HepG2 (cell line): ENCODE data around the gene SPIN4. TPM values are rescaled to one million over a fixed set of nuclear protein-coding genes. Genes with fewer than 3 reads are reported as not detected.

Experiments used
- ELF3 ChIP-seq: IDR thresholded peaks from 2 replicates; pipeline ENCODE4 v1.6.1; 2016; ENCODE audit warnings: missing genetic modification reagents, missing compliant biosample characterization
- GABPA ChIP-seq, 2 experiments: IDR thresholded peaks; 2 replicates each; pipeline ENCODE4 v1.6.1; 2011 to 2016; ENCODE audit warnings: low read depth in 2 of 2, low read length in 1 of 2, missing biosample characterization in 1 of 2, missing genetic modification characterization in 1 of 2
- HOXA3 ChIP-seq: sonication (generic); formaldehyde crosslinking; IDR thresholded peaks from 2 replicates; pipeline ENCODE4 v1.5.0; 2020; ENCODE audit warnings: missing genetic modification reagents
- KAT8 ChIP-seq: IDR thresholded peaks from 2 replicates; pipeline ENCODE4 v1.6.1; 2016; ENCODE audit warnings: missing genetic modification reagents, missing compliant biosample characterization
- MED8 ChIP-seq: sonication (generic); formaldehyde crosslinking; IDR thresholded peaks from 2 replicates; pipeline ENCODE4 v1.8.1; 2023; ENCODE audit warnings: mild to moderate bottlenecking, missing genetic modification reagents; ENCODE audit not compliant: insufficient replicate concordance
- NONO ChIP-seq, 2 experiments: fragments of 450-650 bp in 1 of 2; sonication (generic) in 1 of 2; formaldehyde crosslinking in 1 of 2; IDR thresholded peaks in 1 of 2; conservative IDR thresholded peaks in 1 of 2; 2 replicates each; pipeline versions ENCODE4 v1.6.1 to v1.8.0; 2017 to 2022; ENCODE audit warnings: mild to moderate bottlenecking in 1 of 2, missing genetic modification reagents in 1 of 2, moderate library complexity in 1 of 2
- POLR2A ChIP-seq, 2 experiments: IDR thresholded peaks; 2 replicates each; pipeline ENCODE4 v1.6.1; 2011; ENCODE audit warnings: low read depth in 2 of 2, low read length in 2 of 2, mild to moderate bottlenecking in 1 of 2, moderate library complexity in 1 of 2; ENCODE audit not compliant: insufficient read depth in 1 of 2
- RBAK ChIP-seq: sonication (generic); formaldehyde crosslinking; IDR thresholded peaks from 2 replicates; pipeline ENCODE4 v1.5.1; 2020; ENCODE audit warnings: mild to moderate bottlenecking, missing genetic modification reagents
- TAF1 ChIP-seq: sonication (generic); formaldehyde crosslinking; IDR thresholded peaks from 2 replicates; pipeline ENCODE4 v1.4.0; 2020; ENCODE audit warnings: missing genetic modification reagents
- TBX2 ChIP-seq: sonication (generic); formaldehyde crosslinking; IDR thresholded peaks from 2 replicates; pipeline ENCODE4 v1.5.0; 2020; ENCODE audit warnings: missing genetic modification reagents, mild to moderate bottlenecking, borderline replicate concordance
- ZFP36 ChIP-seq: fragments of 150-350 bp; IDR thresholded peaks from 2 replicates; pipeline ENCODE4 v1.6.1; 2018; ENCODE audit warnings: borderline replicate concordance, low read length, low read depth; ENCODE audit not compliant: partially characterized antibody
- ZFY ChIP-seq: sonication (generic); formaldehyde crosslinking; IDR thresholded peaks from 2 replicates; pipeline ENCODE4 v1.4.0; 2020; ENCODE audit warnings: missing genetic modification reagents
- ZMYM4 ChIP-seq: sonication (generic); formaldehyde crosslinking; IDR thresholded peaks from 2 replicates; pipeline ENCODE4 v1.8.1; 2023; ENCODE audit warnings: mild to moderate bottlenecking, missing genetic modification reagents
- ZNF552 ChIP-seq: sonication (generic); formaldehyde crosslinking; IDR thresholded peaks from 2 replicates; pipeline ENCODE4 v1.9.0; 2022; ENCODE audit warnings: missing genetic modification reagents, mild to moderate bottlenecking, borderline replicate concordance
- ZNF768 ChIP-seq: sonication (generic); formaldehyde crosslinking; IDR thresholded peaks from 2 replicates; pipeline ENCODE4 v1.4.0; 2020; ENCODE audit warnings: missing genetic modification reagents
- ZNF775 ChIP-seq: sonication (generic); formaldehyde crosslinking; IDR thresholded peaks from 2 replicates; pipeline ENCODE4 v1.4.0; 2020; ENCODE audit warnings: missing genetic modification reagents, mild to moderate bottlenecking, moderate library complexity, borderline replicate concordance
- ZNF83 ChIP-seq: sonication (generic); formaldehyde crosslinking; IDR thresholded peaks from 2 replicates; pipeline ENCODE4 v1.4.0; 2020; ENCODE audit warnings: missing genetic modification reagents, mild to moderate bottlenecking, borderline replicate concordance
- polyA plus RNA-seq, 8 experiments: library from polyadenylated mRNA; depleted of rRNA in 3 of 8; stranded (reverse) in 7 of 8; unstranded in 1 of 8; fragments of >200 nt; fragmentation: Illumina TruSeq in 4 of 8; extraction: Trizol in 4 of 8; gene quantifications; 2 replicates each; pipeline versions ENCODE4 v1.2.1 to v1.2.3, GENCODE V29; 2011 to 2016; ENCODE audit warnings: low read depth in 4 of 8, missing spikeins in 1 of 8, mixed read lengths in 1 of 8; ENCODE audit not compliant: insufficient read depth in 1 of 8
- total RNA-seq, 5 experiments: library from RNA; depleted of rRNA; stranded (reverse); fragments of >200 nt; fragmentation: Illumina TruSeq; extraction: Trizol; gene quantifications; 2 replicates each; pipeline ENCODE4 v1.2.3, GENCODE V29; 2016; ENCODE audit warnings: low read depth in 1 of 5
- TF ChIP-seq, protein P1 (sequence below): IDR thresholded peaks from 2 replicates; pipeline ENCODE4 v1.6.1; 2016; ENCODE audit warnings: low read depth
- TF ChIP-seq, protein P2 (sequence below): sonication (generic); formaldehyde crosslinking; IDR thresholded peaks from 2 replicates; pipeline ENCODE4 v1.5.1; 2020; ENCODE audit warnings: mild to moderate bottlenecking, moderate library complexity, missing genetic modification reagents
- TF ChIP-seq, protein P3 (sequence below): sonication (generic); formaldehyde crosslinking; IDR thresholded peaks from 2 replicates; pipeline ENCODE4 v1.9.0; 2021; ENCODE audit warnings: missing genetic modification reagents, mild to moderate bottlenecking, borderline replicate concordance
- TF ChIP-seq, protein P4 (sequence below): sonication (generic); formaldehyde crosslinking; IDR thresholded peaks from 2 replicates; pipeline ENCODE4 v1.5.0; 2020; ENCODE audit warnings: missing genetic modification reagents

The SPIN4 gene
- total and polyA plus RNA-seq, 2 of the 13 experiments (the other 11 are each of a cell fraction or from before 2014, with no cell fraction given): 1.9 to 2.6 TPM

DNA sequence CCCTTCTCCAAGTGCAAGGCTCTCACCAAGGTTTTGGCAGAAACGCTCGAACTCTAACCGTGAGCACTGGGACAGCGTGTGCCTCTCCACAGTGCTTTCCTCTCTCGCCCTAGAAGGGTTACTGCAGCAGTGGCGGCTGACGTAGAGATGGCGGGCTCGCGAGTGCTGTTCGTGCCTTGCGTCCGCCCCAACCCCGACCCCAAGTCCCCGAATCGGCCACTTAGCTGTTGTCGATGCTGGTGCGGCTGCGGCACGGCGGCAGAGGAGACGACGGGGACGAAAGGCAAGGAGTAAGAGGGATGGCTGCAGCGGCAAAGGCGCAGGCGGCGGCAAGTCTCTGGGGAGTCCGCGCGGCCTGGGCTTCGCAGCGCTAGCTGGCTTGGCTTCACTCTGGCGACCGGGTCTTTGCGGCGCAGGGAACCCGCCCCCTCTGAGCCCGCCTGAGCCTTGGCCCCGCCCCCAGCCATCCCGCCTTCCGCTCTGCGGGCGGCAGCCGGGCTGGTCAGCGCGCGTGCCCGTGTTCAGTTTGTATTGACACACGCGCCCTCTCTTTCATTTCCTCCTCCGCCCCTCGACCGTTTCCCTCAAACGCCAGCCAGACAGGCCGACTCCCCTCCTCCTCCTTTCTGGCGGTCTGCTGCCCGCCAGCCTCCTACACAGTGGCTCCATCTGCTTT, at the start of gene SPIN4 (continued):
- TF ChIP-seq MED8 (CRISPR knock-in tag): no peak
- TF ChIP-seq ELF3 (CRISPR knock-in tag): peak; percentile 95
- peak; percentile 58; the same call in 1 of the 2 replicates for TF ChIP-seq ZMYM4 (CRISPR knock-in tag)
- peak; percentile 50; the same call in 1 of the 2 replicates for TF ChIP-seq ZFY (CRISPR knock-in tag)
- peak; percentile 49; the same call in 1 of the 2 replicates for TF ChIP-seq HOXA3 (CRISPR knock-in tag)
- peak; percentile 38; the same call in 1 of the 2 replicates for TF ChIP-seq ZNF768 (CRISPR knock-in tag)
- peak; percentile 59 for TF ChIP-seq TAF1 (CRISPR knock-in tag)
- no peak for TF ChIP-seq GABPA (IDR thresholded peaks at IDR 0.05; ENCODE audit: low read depth, low read length)
- TF ChIP-seq GABPA (CRISPR knock-in tag; IDR thresholded peaks at IDR 0.05; ENCODE audit: low read depth): peak; percentile 35; the same call in 1 of the 2 replicates
- TF ChIP-seq, protein P1, sequence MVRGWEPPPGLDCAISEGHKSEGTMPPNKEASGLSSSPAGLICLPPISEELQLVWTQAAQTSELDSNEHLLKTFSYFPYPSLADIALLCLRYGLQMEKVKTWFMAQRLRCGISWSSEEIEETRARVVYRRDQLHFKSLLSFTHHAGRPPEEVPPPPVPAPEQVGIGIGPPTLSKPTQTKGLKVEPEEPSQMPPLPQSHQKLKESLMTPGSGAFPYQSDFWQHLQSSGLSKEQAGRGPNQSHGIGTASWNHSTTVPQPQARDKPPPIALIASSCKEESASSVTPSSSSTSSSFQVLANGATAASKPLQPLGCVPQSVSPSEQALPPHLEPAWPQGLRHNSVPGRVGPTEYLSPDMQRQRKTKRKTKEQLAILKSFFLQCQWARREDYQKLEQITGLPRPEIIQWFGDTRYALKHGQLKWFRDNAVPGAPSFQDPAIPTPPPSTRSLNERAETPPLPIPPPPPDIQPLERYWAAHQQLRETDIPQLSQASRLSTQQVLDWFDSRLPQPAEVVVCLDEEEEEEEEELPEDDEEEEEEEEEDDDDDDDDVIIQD (CRISPR knock-in tag): peak; percentile 16; the same call in 1 of the 2 replicates
- no peak for TF ChIP-seq ZNF83 (CRISPR knock-in tag)
- TF ChIP-seq POLR2A (IDR thresholded peaks at IDR 0.05; ENCODE audit: insufficient read depth in 1 of 2, low read depth in 2 of 2, low read length in 2 of 2): peak; percentile 73 to 76
- no peak for TF ChIP-seq ZNF552 (CRISPR knock-in tag)
- TF ChIP-seq RBAK (CRISPR knock-in tag): no peak
- TF ChIP-seq, protein P2, sequence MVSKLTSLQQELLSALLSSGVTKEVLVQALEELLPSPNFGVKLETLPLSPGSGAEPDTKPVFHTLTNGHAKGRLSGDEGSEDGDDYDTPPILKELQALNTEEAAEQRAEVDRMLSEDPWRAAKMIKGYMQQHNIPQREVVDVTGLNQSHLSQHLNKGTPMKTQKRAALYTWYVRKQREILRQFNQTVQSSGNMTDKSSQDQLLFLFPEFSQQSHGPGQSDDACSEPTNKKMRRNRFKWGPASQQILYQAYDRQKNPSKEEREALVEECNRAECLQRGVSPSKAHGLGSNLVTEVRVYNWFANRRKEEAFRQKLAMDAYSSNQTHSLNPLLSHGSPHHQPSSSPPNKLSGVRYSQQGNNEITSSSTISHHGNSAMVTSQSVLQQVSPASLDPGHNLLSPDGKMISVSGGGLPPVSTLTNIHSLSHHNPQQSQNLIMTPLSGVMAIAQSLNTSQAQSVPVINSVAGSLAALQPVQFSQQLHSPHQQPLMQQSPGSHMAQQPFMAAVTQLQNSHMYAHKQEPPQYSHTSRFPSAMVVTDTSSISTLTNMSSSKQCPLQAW (CRISPR knock-in tag): peak; percentile 36; the same call in 1 of the 2 replicates
- no peak for TF ChIP-seq ZFP36
- peak; percentile 15; the same call in 1 of the 2 replicates for TF ChIP-seq TBX2 (CRISPR knock-in tag)
- TF ChIP-seq ZNF775: no peak
- TF ChIP-seq NONO (IDR thresholded peaks at IDR 0.05): no peak
- 0 out of 2 replicates have a peak, but pooled peaks have one; percentile 21 for TF ChIP-seq NONO (CRISPR knock-in tag; conservative IDR thresholded peaks at IDR 0.05)
- TF ChIP-seq, protein P3, sequence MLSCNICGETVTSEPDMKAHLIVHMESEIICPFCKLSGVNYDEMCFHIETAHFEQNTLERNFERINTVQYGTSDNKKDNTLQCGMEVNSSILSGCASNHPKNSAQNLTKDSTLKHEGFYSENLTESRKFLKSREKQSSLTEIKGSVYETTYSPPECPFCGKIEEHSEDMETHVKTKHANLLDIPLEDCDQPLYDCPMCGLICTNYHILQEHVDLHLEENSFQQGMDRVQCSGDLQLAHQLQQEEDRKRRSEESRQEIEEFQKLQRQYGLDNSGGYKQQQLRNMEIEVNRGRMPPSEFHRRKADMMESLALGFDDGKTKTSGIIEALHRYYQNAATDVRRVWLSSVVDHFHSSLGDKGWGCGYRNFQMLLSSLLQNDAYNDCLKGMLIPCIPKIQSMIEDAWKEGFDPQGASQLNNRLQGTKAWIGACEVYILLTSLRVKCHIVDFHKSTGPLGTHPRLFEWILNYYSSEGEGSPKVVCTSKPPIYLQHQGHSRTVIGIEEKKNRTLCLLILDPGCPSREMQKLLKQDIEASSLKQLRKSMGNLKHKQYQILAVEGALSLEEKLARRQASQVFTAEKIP (CRISPR knock-in tag): no peak
- TF ChIP-seq, protein P4, sequence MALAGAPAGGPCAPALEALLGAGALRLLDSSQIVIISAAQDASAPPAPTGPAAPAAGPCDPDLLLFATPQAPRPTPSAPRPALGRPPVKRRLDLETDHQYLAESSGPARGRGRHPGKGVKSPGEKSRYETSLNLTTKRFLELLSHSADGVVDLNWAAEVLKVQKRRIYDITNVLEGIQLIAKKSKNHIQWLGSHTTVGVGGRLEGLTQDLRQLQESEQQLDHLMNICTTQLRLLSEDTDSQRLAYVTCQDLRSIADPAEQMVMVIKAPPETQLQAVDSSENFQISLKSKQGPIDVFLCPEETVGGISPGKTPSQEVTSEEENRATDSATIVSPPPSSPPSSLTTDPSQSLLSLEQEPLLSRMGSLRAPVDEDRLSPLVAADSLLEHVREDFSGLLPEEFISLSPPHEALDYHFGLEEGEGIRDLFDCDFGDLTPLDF (CRISPR knock-in tag): peak; percentile 64; the same call in 1 of the 2 replicates
- TF ChIP-seq KAT8 (CRISPR knock-in tag): 0 out of 2 replicates have a peak, but pooled peaks have one; percentile 18
